HG03439 (cell line): ENCODE results near the gene CMIP.

Source experiments
- ATAC-seq: cut with Tn5 transposase; IDR thresholded peaks from one replicate; pipeline ENCODE4 v1.9.1; 2021; ENCODE audit warnings: mild to moderate bottlenecking, moderate library complexity; ENCODE audit not compliant: unreplicated experiment

Gene CMIP

DNA sequence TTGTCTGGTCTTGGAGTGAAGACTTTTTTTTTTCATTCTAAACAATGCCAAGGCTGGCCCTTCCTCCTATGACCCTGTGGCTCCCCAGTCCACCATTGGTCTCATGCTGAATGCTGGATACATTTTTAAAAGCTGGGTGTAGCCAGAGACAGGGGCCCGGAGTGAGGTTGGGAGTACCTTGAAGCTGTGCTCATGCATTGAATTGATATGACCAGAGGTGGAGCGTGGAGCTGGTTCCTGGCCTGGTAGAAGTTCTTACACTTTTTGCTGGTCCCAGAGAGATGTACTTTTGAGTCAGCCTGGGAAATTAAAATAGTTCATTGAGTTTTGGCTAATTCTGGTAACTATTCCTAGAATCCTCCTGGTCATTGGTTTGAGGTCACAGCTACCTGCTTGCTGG, 83.6 kb downstream of the CMIP start:
- no peak for ATAC-seq

DNA sequence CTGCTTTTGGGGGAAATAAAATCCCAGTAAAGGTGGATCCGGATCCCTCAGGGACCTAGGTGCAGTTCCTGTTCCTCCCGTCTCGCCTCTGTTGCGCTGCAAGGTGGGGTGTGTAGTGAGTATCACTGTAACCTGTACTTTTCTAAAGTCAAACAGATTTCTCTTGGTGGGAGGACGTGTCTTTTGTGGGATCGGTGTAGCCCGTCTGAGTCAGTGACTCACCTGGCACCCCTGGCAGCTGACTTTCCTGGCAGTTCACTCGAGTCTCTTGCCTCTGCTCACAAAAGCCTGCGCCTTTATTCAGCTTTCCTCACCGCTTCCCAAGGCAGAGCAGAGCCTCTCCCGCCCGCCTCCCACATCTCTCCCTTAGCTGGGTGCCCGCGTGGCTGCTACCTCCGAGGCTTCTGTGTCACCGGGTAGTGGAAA, 85.7 kb downstream of the CMIP start:
- no peak for ATAC-seq

DNA sequence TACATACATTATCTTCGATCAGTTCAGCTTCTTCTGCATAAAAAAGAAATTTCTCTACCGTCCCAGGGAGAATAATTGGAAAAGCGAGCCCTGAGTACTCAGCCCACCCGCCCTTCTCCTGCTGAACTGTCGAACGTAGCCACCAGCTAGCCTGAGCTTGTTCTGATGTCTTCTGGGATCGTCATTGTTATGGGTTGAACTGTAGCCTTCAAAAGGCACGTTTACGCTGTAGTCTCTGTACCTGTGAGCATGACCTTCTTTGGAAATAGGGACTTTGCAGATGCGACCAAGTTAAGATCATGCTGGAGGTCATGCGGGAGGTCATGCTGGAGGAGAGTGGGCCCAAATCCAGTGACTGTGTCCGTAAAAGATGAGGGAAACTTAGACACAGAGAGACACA, 86.2 kb downstream of the CMIP start:
- ATAC-seq = no peak

DNA sequence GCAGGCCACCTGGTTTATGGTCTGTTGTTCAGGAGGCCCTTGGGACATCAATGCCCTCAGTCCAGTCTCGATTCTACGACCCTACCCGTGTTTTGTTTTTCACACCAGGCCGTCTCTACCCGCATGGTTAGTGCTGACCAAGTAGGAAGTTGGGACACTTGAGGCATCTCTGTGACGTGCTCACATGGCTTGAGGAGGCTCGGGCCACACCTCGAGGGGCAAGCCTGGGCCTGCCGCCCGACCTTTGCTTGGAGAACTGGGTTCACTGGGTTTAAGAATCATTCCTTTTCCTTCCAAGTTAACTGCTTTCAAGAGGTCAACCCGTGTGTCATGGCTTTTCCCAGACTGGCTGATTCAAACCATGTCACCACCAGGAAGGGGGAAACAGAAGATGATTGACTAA, 86.8 kb downstream of the CMIP start:
- no peak for ATAC-seq

DNA sequence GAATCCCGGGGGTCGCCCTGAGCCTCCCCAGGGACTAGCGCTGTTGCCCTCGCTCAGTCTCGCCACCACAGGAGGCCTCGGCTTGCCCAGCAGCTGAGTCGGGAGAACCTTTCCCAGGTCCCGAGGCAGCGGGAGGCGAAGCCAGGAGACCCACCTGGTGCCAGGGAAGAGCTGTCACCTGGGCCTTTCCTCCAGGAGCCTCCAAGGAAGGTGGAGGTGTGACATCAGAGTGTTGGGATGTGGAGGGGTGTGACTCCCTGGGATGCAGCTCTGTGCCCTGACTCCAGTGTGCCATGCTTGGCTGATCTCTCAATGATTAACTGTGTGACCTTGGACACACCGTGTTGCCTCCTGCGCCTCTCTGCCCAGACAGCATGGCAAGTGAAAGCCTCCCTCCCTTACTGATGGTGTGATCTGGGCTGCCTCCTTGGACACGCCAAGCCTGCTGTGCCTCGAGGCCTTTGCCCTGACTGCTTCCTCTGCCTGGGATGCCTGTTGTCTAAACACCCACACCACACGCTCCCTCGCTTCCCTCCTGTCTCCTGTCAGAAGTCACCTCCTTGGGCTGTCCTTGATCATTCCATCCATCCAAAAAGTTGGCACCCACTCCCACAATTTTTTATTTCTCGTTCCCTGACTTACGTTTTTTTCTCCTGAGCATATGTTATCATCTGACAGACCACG, 88.0 kb downstream of the CMIP start:
- no peak for ATAC-seq

DNA sequence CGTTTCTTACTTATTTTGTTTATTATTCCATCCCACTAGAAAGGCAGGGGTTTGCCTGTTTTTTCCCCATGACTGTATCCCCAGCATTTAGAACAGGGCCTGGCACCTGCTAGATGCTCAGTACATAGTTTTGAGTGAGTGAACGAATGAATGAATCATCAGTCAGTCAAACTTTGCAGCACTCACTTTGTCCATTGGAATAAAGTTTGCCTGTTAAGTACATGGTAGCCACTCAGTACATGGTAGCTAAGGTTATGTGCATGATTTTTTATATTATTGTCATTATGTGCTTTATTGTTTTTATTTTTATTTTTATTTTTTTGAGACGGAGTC, 88.5 kb downstream of the CMIP start:
- no peak for ATAC-seq

DNA sequence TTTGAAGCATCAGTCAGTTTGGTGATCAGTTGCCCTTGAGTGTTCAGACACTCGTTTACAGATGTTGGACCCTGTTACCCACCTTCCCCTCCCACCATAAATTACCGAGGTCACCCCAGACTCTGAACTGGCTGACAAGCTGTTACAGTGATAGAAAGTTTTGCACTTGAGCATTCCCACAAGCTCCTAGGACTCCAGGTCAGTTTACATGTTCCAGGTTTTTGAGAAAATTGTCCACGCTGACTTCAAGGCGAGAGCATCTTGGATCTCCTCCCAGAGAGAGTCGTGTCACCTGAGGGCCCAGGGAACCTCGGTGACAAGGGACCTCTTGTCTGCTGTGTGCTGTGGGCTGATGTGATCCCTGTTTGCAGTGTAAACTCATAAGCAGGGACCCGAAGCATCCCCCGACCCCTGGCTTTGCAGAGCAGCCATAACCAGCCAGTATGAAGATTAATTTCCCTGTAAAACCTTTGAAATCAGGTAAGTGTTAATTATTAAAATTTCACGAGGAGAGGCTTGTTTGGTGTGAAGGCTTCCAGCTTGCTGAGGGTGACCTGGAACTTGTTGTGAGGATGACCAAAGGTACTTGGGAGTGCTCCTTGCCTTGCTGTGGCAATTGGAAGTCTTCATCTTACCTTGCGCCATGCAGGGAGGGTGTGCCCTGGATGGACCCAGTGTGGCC, 91.2 kb downstream of the CMIP start:
- no peak for ATAC-seq

DNA sequence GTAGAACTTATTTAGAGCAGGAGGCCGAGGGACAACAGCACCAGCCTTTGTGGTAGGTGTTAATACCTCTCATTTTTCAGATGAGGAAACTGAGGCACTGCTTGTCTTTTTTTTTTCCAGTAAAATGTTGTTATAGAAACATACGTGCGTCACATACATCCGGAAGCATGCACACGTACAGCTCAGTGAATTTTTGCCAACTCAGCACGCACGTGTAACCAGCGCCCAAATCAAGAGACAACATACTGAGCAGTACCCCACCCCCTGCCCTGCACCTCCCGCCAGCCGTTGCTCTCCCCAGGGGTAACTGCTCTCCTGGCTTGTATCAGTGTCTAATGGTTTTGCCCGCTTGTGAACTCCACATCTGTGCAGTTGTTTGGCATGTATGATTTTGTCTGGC, 92.0 kb downstream of the CMIP start:
- ATAC-seq = no peak

DNA sequence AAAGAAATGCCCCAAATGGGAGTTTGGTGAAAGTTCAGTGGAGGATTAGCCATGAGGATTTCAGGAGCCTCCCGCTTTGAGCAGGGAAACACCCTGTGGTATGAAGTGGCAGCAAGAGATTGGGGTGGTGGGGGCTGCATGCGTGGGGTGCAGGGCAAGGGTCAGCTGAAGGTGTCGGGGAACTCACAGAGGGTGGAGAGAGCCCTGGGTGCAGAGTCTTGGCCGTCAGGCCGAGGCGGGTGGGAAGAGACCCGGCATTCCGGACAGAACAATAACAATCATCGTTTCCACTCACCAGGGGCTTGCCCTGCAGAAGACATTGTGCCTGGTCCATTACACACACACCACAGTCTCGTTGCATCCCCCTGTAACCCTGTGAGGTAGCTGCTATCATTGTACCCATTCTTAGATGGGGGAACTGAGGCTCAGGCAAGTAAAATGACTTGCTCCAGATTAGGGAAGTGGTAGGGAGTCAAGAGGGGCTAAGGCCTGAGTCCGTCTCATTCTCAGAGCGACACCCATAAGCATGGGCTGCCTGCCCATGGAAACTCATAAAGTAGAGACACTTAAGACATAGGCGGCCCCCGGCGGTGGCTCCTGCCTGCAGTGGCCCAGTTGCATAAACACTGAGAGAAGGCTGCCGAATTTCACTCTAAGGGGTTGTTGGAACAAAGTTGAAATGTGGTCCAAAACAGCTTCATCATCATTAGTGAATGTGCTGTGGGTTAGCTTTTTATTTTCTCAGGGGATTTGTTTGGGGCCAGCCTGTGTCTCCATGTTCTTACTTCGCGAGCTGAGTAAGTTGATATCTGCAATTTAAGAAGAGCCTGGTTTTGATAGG, 93.3 kb downstream of the CMIP start:
- no peak for ATAC-seq

DNA sequence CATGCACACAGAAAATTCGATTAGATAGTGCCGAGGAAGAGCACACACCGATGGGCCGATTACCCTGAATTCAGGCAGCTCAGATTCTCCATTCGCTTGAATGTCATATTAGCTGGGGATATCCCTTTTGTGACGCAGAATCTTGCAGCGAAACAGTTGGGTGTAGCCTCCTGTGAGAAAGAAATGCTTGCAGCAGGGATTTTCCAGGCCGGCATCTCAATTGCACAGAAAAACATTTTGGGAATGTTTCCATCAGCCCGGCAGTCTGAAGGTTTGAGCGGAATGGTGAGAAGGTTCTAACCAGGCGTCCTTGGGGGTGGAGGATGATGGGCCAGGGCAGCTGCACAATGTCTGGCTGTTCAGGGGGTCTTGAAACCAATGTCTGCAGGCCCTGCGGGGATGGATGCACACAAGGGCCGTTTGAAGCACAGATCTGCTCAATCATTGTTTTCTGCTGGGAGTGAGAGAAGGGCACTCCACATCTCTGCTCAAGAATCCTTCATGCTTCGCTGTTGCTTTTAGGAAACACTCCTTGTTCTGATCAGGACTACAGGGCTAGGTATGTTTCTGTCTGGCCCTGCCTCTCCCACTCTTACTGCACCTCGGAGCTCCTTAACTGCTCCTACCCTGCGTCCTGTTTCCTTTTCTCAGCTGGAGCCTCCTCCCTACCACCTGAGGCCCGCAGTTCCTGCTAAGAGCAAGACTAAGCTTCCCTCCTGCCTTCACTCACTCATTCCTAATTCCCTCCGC, 94.6 kb downstream of the CMIP start:
- no peak for ATAC-seq

DNA sequence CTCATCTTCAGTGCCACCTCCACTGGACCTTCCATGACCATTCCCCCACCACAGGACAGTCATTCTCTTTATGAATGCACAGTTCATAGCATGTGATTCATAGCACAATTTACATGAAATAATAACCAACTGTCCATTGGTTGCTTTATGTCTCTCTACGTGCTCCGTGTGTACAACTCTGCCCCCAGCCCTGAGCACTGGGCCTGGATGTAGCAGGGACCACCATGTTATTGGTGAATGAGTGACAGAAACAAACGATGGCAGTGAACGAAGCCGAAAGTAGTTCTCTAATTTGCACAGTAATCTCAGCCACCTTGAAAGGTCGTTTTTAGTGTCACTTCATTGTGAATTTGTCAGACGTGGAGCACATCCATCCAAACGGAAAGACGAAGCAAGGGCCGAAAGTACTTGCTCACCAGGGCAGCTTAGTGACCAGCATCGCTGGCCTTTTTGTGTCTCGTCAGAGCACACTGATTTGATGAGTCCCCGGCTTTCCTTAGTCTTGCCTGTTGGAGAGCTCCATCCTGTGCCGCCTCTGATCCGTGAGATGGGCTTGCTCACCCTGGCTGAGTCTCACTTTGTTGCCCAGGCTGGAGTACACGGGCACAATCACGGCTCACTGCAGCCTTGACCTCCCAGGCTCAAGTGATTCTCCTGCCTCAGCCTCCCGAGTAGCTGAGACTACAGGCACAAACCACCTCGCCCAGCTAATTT, 95.3 kb downstream of the CMIP start:
- no peak for ATAC-seq

DNA sequence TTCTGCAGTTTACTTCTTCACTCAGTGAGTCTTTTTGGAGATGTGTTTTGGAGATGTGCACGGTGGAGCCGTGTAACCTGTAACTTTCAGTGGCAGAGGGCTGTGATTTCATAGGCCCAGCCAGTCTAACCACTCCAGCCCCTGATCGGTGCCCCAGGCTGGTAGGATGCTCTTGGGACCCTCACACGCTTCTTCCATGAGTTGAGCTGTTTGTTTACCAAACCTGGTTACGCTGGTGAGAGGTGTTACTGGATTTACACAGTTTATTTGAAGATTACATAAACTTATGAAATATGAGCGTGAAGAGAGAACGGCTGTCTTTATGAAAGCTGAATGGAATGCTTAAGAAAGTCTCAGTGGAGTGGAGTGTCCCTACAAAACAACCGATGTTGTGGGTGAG, 96.7 kb downstream of the CMIP start:
- no peak for ATAC-seq

DNA sequence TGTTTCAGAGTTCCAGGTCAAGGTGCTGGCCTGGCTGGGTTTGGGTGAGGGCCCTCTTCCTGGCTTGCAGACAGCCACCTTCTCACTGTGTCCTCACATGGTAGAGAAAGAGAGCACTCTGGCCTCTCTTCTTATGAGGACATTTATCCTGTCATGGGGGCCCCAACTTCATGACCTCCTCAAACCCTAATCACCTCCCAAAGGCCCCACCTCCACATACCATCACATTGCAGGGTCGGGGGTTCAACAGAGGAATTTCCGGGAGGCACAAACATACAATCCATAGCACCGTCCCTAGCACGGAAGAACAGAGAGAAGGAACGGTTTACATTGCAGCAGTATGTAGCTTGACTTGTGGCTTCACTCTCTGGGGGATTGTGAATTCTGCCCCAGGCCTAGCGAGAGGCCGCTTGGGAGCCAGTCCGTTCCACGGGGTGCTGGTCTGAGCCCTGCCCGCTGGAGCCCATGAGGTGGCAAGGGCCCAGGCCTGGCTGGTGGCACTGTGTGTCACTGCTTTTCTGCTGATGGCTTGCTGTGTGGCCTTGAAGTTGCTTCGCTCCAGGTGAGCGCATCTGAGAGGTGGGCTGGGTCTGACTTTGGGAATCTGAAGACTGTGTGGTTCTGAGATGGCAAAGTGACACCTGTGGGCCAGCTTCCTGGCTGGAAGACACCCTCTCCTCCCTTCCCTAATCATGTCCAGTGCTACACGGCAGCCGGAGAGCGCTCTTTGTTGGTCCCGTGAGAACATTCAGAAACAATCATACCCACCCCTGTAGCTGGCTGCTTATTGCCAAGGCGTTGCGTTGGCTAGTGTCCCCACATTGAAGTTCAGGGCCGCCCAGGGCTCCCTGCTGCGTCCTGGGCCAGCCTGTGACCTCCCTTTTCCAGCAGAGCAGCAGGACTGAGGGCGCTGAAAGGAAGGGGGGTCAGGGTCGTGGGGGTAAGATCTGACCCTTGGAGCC, 98.3 kb downstream of the CMIP start:
- ATAC-seq = no peak

DNA sequence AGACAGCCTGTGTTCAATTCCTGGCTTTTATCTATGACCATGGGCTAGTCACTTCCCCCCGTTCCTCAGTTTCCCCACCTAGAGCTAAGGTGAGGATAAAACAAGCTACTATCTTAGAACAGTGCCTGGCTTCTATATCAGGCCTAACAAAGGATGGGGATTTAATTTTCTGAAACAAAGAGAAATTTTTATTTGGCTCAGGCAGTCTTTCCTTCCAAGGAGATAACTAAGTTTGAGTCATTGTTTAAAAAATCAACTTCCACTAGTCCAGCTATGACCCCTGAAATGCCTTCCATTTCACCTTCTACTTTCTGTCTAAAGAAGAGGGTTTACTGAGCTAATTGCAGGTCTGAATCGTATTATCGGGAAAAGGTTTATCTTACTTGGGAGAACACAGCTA, 99.0 kb downstream of the CMIP start:
- no peak for ATAC-seq

DNA sequence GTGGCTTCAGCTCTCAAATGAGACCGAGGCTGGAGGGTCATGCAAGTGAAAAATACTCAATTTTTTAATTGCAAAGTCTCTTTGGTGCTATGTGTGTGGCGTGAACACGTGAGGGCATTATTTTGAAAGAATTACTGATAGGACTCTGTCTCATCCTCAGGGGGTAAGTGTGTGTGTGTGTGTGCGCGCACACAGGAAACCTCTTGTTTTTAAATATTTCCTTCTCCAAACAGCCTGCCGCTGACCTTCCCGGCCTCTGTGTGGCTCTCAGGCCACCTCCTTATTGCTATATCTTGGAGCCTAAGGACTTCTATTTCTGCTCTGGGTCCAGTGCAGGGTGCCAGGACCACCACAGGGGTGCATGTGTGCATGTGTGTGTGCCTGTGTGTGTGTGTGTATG, 99.7 kb downstream of the CMIP start:
- ATAC-seq = no peak

DNA sequence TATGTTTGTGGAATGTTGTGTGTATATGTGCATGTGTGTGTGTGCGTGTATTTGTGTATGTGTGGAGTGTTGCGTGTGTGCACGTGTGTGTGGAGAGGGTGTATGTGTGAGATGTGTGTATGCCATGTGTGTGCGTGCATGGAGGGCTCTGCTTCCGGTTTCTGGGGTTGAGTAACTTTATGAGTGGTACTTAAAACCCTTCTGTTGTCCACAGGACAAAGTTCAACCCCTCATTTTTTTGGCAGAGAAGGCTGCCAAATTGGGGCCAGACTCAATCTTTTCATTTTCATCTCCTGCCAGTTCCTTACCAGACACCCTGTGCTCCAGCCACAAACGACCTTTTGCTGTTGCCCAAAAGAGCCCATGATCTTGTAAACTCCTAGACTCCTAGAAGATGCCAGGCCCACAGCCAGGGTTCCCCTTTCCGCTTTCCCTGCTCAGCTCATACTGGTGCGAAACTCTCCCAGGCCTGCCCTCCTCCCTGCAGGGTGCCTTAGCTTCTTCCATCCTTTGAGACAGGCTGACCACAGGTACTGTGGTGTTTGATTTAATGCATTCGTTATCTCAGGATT, 100.2 kb downstream of the CMIP start:
- ATAC-seq = no peak

DNA sequence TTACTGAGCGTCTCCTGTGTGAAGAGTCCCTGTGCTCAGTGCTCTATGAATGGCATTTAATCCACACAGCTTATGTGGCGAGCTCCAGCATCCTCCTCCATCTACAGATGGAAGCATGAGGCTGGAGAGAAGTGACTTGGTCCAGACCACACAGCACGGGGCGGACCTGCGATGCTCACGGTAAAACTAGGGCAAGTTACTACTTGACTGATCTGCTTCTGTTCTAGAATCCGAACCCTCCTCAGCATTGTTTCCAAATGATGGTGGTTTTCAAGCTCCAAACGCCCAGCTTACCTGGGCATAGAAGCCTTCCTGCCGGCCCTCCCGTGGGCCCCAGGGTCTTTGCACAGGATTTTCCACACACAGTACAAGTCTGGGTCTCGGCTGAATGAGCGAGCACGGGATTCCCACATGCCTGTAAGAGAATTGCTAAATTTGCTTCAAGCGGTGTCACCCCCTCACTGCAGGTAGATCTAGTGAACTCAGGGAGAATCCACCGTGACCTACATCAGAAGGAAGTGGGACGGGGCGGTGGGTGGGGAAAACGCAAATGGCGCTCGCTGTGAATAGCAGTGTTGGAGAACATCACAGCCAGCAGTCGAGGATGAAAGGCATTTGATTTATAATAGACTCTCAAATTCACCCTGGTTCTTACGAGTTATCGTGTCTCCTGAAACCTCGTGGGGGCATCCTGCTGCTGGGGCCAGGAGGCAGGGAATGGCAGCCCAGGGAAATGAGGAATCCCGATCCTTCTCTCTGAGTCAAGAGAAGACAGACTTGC, 101.1 kb downstream of the CMIP start:
- no peak for ATAC-seq

DNA sequence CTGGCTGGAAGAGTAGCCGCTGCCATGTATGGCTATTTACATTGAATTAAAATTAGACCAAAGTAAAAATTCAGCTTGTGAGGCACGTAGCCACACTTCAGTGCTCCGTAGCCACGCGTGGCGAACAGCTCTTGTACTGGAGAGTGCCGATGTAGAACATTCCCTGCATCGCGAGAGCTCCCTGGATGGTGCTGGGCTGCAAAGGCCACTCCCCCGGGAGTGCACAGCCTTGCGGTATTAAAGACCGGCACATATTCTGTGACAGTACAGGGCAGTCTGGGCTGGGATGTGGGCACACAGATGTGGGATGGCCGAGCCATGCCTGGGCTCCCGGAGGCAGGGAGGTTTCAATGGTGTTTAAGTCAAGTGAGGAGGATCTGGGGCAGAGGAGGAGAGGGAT, 102.2 kb downstream of the CMIP start:
- ATAC-seq = no peak
